Measurements from ENCODE around the gene EML6.
"Not testable (repeated sequence)": the region's sequence is repeated elsewhere in the genome, so short reads cannot be mapped to it uniquely, and the experiment has no call there.

Gene EML6

DNA sequence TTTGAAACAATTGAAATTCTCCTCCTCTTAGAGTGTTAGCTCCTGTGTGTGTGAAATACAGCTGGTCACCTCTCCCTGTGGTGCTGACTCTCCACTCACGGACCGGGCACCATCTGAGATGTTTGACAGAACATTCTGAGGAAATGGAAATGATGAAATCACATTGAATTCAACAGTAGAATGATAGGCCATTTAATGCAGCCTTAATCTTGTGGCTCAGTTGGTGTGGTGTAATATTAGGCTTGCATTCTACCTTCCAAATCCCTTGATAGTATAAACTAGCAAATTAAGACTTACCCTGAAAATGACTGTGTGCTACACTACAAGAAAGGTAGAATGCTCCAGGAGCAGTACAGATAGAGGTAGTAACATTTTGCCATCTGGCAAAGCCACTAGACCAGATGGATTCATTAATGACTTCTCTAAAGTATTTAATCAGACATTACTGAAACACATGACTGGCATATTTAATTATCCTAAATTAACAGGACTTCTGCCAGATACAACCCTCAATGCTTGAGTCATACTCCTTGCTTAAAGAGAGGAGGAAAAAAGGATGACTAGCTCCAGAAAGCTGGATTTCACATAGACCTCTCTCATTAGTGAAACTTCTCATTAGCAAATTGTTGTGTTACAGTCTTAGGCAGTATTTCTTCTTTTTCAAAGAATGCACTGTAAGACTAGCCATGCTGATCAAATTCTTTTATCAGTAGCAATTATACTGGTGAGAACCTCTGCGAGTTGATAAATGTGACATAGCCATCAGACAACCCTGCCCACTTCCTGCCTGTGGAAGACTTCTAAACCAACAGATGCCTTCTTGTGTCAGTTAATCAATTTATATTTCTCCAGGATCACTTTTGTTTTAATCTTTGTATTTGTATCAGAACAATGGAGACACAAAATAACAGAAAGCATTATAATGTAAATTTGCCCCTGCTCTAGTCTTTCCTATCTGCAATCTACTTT lies 80.6 kb downstream of the EML6 start:
- DNase-seq (ENCODE audit: low read depth in 2 of 2), result no peak

DNA sequence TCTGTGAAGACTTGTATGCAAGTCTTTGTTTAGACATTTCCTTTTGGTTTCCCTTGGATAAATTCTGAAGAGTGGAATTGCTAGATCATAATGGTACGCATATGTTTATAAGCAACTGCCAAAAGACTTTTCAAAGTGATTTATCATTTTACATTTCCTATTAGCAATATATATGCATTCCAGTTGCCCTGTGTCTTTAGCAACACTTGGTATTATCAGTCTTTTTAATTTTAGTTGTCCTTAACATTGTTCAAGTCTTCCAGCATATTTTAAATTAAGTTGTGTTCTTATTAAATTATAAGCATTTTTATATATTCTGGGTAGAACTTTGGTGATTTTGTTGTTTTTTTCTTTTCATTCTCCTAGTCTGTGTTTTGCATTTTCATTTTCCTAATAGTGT lies 81.8 kb downstream of the EML6 start:
- DNase-seq (ENCODE audit: low read depth in 2 of 2), result no peak

DNA sequence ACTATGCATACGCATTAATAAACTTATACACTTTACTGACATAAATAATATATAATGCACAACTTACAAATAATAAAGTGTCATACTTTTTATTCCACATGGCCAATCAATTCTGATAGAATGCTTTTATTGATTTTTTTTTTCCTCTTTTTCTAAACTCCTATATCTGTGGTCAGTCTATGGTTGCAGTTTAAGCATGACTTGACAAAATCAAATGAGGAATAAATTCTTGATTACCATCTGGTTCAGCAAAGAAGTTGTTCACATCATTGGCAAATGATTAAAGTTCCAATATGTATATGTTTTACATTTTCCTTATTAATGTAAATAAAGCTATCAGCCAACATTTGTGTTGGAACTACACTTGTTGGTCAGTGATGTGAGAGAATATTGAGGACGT lies 83.5 kb downstream of the EML6 start:
- DNase-seq (ENCODE audit: low read depth in 2 of 2), result no peak

DNA sequence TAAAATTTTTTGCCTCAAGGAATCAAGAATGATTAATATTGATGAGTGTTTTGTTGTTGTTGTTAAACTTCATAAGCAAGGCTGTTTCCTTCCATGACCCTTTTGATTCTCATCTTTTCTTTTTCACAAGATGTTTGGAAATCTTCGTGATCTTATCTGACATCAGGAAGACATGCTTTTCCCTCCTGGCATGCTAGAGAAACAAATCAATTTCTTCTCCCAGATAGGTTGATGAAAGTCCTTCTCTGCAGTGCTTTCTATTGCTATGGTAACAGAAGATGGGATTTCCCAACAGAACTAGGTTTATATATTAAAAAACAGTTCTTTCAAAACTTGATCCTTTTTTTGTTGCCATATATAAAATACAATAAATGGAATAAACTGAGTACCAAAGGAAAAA lies 85.2 kb downstream of the EML6 start:
- DNase-seq (ENCODE audit: low read depth in 2 of 2), result no peak

DNA sequence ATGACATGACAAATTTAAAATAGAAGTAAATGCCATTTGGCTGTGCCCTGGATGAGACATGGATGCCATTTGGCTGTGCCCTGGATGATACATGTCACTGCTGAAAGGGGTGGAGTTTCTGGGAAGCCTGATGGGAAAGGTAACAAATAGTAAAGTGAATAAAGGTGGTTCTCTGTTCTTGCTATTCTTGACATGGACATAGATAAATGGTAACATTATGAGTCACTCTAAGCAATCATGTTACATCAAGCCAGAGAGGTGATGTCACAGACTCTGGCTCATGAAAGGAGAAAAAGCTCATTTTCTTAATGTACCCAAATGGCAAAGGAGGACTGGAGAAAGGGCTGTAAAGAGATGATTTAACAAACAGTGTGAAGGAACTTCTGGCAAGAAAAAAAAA lies 86.4 kb downstream of the EML6 start:
- DNase-seq (ENCODE audit: low read depth in 2 of 2), result no peak

DNA sequence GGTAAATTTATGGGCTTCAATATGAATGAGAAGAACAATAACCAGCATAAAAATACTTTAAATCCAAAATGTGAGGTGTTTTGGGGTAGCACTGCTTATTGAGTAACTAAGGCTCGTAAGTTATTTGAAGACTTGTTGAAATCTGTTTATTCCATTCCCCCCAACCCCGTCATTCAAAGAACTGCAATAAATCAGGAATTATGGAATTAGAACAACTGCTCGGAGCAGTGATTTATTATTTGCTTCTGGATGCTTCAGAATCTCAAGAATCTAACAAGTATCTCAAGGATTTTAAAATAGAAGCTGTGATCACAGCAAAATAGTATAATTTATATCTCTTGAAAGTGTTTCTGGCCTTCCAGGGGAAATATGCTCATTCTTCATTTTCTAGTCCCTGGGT lies 86.8 kb downstream of the EML6 start:
- DNase-seq (ENCODE audit: low read depth in 2 of 2), result no peak

DNA sequence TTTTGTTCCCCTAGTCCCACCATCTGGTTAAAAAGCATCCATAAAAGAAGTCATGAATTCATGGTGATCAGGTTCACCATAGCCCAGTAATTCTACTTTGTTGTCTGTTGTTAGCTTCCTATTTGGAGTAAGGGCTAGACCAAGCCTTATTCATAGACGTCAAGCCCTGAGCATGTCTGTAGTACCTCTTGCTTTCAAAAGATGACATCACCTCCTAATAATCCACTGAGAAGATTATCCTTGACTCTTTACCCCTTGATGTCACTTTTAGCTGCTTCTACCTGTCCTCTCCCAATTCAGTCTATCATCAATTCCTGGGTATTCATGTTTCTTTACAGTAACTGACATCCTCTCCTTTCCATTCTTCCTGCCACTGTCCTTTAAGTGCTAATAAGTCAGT lies 90.1 kb downstream of the EML6 start:
- no peak for DNase-seq (ENCODE audit: low read depth in 2 of 2)

DNA sequence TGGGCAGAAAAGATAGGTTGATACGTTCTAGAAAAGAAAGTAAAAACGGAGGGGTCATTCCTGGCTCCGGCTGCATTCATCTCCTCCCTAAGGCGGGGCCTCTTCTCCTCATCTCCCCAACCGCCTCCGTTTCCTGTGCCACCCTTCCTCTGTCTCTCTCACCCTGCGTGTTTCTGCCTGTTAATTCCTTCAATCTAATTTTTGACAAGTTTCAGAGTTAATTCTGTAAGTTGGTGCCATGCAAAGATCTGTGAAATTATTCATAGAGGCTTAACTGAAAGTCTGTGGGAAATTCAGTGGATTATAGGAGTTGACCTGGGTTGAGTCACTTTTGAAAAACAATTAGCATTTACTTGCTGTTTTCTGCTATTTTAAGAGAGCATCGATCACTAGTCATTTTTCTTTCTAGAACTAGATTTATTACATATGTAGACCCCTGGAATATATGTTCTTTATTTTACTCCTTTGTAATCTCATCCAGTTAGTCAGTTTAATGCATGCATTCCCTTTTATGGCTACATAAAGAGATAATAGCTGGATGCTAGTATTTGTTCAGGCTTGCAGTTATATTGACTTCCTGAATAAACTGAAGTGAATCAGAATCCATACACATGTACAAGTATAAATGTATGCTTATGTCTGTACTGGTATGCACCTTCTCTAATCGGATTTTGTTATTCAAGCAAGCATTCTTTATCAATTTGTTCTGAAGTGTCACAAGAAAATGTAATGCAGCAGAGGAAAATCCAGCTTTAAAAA lies 91.1 kb downstream of the EML6 start:
- DNase-seq (ENCODE audit: low read depth in 2 of 2), result no peak

DNA sequence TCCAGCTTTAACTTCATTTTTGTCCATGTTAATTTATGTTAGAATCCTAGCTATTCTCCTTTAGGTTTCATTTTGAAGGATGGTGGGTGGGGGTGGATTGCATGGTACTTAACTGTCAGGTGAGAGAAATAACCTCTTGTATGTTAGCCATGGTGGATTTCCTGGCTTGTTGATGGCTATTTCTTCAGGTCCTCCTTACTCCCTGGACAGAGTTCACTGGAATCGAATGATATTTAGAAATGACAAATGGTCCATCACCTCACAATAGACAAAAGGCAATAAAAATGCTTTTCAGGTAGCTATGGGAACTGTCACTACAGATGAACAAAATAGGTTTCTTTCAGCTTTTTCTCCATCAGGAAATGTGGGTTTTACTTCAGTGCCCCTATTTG lies 91.7 kb downstream of the EML6 start:
- DNase-seq (ENCODE audit: low read depth in 2 of 2), result no peak

DNA sequence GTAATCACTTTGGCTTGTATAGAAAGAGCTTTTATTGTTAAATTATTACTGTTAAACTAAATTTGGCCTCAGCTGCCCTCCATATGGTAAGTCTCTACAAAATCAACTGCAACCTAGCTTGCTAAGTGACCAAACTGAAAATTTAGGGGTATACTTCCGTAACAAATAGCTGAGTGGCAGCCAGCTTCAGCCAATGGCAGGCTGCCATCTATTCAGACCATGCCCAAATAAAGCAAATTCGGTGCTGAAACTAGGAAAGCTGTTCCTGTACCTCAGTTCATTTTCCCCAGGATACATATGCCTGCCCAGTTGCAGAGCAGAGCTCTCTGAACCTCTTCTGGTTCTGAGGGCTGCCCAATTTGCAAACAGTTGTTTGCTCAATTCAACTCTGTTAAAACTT lies 94.8 kb downstream of the EML6 start:
- no peak for DNase-seq (ENCODE audit: low read depth in 2 of 2)

DNA sequence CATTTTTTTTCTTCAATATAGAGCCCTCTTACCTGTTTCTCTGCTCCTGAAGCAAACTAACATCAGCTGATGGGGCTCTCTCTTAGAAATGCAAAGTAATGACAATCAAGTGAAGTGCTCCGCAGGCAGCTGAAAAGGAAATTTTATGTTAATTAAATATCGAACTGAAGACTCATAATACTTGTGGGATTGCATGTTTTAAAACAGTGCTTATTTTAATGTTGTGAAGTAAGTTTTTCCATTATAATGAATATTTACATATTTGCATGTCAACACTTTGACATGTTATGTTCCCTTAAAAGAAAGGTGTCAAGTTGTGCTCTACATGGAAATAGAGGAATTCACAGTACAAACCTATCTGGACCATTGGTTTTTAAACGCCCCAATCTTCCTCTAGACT lies 97.1 kb downstream of the EML6 start:
- DNase-seq (ENCODE audit: low read depth in 2 of 2), result no peak

DNA sequence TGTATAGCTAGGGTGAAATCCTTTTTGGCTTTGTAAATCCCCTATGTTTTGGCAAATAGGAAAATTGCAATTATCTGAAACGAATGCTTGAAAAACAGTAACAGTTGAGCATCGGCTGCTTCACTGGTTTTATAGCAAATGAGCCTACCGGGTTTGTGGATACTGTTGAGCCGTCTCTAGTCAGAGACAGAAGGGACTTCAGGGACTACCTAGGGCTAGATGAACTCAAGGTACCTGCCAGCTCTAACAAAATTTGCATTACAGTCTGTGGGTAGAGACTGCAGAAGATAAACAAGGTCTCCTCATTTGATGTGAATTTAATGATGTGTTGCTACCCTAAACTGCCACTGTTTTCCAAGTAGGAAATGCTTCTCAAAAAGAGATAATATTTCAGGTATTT lies 101.1 kb downstream of the EML6 start:
- DNase-seq (ENCODE audit: low read depth in 2 of 2), result no peak

DNA sequence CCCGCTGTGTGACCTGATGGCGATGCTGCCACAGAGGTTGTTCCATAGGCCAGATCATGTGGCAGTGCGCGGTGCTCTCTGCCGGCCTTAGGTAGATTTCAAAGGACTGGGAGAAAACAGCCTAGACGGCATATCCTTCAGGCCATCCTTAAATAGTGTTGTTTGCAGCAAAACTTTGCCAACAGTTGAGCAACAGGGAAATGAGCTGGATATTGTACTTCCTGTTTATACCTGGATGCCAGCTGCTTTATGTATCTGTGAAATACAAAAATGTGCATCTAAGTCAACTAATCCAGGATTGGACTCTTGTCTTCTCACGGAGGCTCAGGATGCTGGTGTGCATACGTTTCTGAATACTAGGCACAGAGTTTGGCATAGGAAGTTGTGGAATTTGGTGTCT lies 107.1 kb downstream of the EML6 start:
- no peak for DNase-seq (ENCODE audit: low read depth in 2 of 2)

DNA sequence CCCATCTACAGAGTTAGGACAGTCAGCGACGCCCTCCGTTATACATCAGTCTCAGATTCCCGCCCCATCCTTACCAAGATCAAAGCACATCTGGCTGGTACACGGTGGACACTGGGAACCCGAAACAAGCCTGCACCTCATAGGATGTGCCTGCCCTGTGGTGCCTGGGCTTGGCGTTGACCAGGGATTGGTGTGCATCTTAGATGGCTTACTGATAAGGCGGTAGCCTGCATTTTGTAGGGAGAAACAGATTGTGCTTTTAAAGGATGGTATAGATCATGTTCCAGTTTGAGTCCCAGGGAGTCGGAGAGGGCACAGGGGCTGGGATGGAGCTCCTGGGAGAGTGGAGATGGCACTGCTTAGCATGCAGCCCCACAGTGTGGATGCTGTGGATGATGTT lies 108.0 kb downstream of the EML6 start:
- no peak for DNase-seq (ENCODE audit: low read depth in 2 of 2)

DNA sequence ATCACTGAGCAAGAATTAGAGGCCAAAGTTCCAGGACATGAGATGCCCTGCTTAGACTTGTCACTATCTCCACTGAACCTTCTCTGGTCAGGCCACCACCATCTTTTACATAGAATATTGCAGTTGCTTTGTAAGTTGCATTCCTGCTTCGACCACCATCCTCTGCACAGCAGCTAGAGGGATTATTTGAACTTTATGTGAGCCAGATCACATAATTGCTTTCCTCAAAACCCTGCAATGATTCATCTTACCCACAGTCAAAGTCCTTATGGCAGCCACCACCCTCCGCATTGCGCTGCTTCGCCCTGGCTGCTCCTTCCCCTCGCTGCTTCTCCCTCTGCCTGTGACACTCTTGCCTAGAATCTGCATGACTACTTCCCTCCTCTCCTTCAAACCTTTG lies 111.3 kb downstream of the EML6 start:
- no peak for DNase-seq (ENCODE audit: low read depth in 2 of 2)

DNA sequence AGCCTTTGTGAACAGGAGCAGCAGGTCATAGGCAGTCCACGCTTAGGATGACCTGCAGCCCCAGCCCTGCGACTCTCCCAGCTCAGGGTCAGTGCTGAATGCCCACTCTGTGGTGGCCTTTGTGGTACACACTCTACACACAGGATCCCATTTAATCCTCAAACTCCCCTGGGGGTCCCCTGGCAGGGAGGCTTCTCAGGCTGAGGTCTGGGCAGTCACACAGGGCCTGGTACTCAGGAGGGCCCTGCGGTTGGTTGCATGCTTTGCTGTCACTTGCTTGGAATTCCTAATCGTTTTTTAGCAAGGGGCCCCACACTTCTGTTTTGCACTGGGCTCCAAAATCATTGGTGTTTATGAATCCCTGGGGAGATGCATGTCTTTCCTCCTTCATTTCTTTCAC lies 113.0 kb downstream of the EML6 start:
- DNase-seq (ENCODE audit: low read depth in 2 of 2), result no peak

DNA sequence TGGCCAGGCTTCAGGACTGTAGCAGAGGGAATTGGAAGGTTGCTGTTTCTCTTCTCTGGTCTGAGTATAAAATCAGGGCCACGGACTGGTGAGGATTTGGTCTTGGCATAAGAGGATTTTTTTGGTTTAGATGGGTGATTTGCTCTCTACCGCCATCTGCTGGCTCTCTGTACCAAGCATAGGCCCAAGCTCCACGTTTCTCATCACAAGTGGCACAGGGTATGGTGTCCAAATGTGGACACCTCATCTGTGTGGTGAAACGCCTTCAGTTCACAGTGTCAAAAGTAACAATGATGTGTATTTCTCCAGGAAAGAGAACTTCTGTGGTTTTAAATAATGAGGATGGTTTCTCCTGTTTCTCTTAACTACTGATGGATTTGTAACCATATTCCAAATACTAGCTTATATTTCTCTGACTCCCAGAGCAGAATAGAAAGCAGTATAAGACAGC lies 115.1 kb downstream of the EML6 start:
- peak; percentile 26 to 42 for DNase-seq (ENCODE audit: low read depth in 2 of 2)

DNA sequence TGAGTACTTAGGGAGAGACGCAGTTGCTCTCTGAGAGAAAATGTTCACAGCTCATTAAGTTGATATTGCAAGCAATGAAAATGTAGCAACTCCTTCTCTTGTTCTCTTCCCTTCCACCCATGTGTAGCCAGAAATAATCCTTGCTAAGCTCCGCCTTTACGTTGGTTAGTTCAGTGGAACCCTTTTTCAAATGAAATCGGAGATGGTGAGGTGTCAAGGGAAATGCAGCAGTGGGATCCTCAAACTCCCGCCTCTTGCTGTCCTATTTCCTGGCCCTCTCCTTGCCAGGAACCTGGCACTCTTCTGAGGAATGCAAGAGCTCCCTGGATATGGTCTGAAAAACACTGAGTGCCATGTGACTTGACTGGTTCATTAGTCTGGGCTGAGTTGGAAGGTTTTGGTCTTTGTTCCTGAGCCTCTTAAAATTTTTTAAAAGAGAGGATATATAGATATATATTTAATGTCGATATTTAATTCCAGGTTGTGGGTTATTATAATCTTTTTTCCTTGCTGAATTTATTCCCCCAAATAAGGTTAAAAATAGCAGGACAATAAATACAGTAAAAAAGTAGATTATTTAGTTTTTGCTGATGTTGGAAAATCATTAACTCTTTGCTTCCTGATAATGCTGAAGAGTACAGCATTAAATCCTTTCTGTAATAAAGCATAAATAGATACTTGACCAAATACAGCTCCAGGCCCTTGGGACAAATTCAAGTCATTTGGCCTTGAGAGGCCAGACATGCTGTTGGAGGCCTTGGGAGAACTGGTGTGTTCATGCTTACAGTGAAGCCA lies 116.2 kb downstream of the EML6 start:
- no peak for DNase-seq (ENCODE audit: low read depth in 2 of 2)

DNA sequence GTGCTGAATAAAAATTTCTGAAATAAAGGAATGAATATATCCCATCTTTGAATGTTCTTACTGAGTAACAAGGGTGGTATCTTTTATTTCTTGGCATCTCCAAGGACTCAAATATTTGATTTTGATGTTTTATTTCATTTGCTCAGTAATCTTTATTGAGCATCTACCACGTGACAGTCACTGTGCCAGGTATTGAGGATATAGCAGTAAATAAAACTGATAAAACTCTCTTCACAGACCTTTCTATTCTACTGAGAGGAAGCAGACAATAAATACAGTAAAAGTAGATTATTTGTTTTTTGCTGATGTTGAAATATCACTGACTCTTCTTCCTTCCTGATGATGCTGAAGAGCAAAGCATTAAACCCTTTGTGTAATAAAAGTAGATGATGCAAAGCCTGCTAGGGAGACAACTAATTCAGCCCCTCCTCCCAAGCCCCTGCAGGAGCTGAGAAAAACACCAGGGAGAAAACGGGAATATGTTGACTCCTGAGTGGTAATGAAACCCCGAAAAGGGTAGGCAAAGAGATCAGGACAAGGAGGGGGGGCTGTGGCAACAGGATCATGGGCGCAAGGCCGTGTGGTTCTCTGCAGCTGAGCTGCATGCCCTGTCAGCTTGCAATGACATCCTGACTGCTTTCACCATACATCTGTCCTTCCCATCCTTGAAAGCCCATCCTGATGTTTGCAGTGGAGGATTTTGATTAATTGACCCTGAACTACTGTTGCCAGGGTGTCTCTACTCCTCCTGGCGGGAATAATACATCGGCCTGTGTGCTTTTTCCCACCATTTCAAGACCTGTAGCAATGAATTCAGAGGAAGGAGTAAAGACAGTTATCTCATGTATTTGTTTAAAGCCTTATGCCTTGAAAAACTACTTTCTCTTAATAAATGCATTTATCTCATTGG lies 117.4 kb downstream of the EML6 start:
- no peak for DNase-seq (ENCODE audit: low read depth in 2 of 2)

DNA sequence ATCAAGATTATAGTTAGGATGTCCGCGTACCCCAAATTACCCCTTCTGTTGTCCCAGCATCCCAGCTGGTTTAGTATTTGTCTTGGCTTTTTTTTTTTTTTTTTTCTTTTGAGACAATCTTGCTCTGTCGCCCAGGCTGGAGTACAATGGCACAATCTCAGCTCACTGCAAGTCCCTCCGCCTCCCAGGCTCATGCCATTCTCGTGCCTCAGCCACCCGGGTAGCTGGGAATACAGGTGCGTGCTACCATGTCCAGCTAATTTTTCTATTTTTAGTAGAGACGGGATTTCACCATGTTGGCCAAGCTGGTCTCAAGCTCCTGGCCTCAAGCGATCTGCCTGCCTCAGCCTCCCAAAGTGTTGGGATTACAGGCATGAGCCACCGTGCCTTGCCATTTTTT lies 118.0 kb downstream of the EML6 start:
- DNase-seq (ENCODE audit: low read depth in 2 of 2), result not testable (repeated sequence)

DNA sequence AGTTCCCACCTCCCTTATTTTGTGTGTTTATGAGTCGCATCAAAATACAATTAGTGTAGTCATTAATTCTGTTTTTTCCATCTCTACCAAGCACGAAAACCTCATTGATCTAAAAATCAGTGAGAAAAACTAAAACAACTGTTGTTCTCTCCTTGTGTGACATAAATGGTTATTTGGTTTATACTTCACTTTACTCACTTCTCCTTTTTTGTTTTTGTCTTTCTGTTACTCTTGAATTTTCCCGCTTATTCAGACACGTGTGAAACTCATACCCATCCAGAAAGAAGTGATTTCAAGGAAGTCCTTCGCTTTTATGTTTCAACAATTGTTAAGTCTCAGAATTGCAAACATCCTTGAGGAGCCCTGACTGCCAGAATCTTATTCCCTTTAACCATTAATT lies 121.6 kb downstream of the EML6 start:
- no peak for DNase-seq (ENCODE audit: low read depth in 2 of 2)
